GM18868 (cell line): ENCODE results near the gene SLC16A4.

Experiments
- ATAC-seq: cut with Tn5 transposase; IDR thresholded peaks from one replicate; pipeline ENCODE4 v1.9.1; 2021; ENCODE audit warnings: mild to moderate bottlenecking, moderate library complexity; ENCODE audit not compliant: unreplicated experiment

SLC16A4 gene

GRCh38 chr1:110335265-110335664 is 55.6 kb downstream of the SLC16A4 start:
- ATAC-seq, result no peak

- ATAC-seq, result no peak
Measured at GRCh38 chr1:110328700-110329099, 62.1 kb downstream of the SLC16A4 start.

GRCh38 chr1:110328274-110328673 is 62.6 kb downstream of the SLC16A4 start:
- ATAC-seq, result no peak

GRCh38 chr1:110326826-110327225 is 64.0 kb downstream of the SLC16A4 start:
- ATAC-seq, result no peak

GRCh38 chr1:110324667-110325066 is 66.2 kb downstream of the SLC16A4 start:
- no peak for ATAC-seq

- ATAC-seq, result no peak
Measured at GRCh38 chr1:110321846-110322245, 69.0 kb downstream of the SLC16A4 start.

GRCh38 chr1:110321045-110321444 is 69.8 kb downstream of the SLC16A4 start:
- no peak for ATAC-seq

- no peak for ATAC-seq
Measured at GRCh38 chr1:110320168-110320518, 70.7 kb downstream of the SLC16A4 start.

- ATAC-seq, result no peak
Measured at GRCh38 chr1:110319332-110320167, 71.3 kb downstream of the SLC16A4 start.

GRCh38 chr1:110318046-110318445 is 72.8 kb downstream of the SLC16A4 start:
- ATAC-seq, result no peak

- no peak for ATAC-seq
Measured at GRCh38 chr1:110316735-110317134, 74.1 kb downstream of the SLC16A4 start.
